ENCODE data around the gene DNA2. TPM values are rescaled to one million over a fixed set of nuclear protein-coding genes. Genes with fewer than 3 reads are reported as not detected.
"Not testable (repeated sequence)": the region's sequence is repeated elsewhere in the genome, so short reads cannot be mapped to it uniquely, and the experiment has no call there.

The DNA2 gene
- total RNA-seq, 2 experiments from 2014 or later, result 45.7 to 49.7 TPM

GRCh38 chr10:68462536-68462935 is 9.2 kb downstream of the DNA2 start:
- ChIA-PET POLR2A (no interaction called here), CTCF (no interaction called here)

- ChIA-PET CTCF (no interaction called here), POLR2A (no interaction called here)
Observed at GRCh38 chr10:68461032-68461431, 10.7 kb downstream of the DNA2 start.

- CTCF ChIA-PET, POLR2A ChIA-PET: not testable (repeated sequence)
Observed at GRCh38 chr10:68449698-68450097, 22.1 kb downstream of the DNA2 start.

DNA sequence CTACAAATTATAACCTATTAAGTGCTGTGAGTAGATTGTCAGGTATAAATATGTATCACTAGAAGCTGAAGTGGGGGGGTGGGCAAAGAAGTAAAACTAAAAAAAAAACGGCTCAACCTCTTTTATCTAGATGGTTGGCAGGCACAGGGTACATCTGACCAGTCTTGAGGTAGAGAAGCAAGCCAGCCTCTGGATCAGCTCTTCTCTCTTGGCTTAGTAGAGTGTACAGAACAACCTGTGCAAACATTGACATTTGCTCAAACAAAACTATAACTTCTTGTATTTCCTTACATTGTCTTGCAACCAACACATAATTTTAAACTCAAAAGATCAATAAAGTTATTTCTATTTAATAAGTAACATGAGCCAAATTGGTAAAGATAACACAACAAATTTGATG is 25.6 kb downstream of the DNA2 start:
- POLR2A ChIA-PET, result no interaction called here
- CTCF ChIA-PET, result no interaction called here

- CTCF ChIA-PET, result no interaction called here
Observed at GRCh38 chr10:68442971-68443370, 28.8 kb downstream of the DNA2 start.

DNA sequence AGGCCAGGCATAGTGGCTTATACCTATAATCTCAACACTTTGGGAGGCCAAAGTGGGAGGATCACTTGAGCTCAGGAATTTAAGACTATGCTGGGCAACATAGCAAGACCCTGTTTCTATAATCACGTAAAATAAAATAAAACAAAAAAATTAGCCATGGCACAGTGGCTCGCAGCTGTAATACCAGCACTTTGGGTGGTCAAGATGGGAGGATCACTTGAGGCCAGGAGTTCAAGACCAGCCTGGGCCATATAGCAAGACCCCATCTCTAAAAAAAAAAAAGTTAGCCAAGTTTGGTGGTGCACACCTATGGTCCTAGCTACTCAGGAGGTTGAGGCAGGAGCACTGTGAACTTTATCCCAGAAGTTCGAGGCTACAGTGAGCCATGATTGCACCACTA is 30.9 kb downstream of the DNA2 start:
- ChIA-PET POLR2A (interaction anchor here (0.5 kb wide), 1 partner anchor 30 kb away, joined by 5 read pairs; no protein-coding TSS in a partner anchor), CTCF (no interaction called here)

More at GRCh38 chr10:68442971-68443370, 28.8 kb downstream of the DNA2 start:
- POLR2A ChIA-PET, result no interaction called here

- POLR2A ChIA-PET, result no interaction called here
- CTCF ChIA-PET, result interaction anchor here (1.1 kb wide), 1 partner anchor 417 kb away, joined by 3 read pairs; no protein-coding TSS in a partner anchor
Observed at GRCh38 chr10:68435803-68436202, 36.0 kb downstream of the DNA2 start.

GRCh38 chr10:68434657-68435056 is 37.1 kb downstream of the DNA2 start:
- CTCF ChIA-PET, result interaction anchor here (1.1 kb wide), 1 partner anchor 418 kb away, joined by 3 read pairs; no protein-coding TSS in a partner anchor

GRCh38 chr10:68428396-68429104 is 43.2 kb downstream of the DNA2 start:
- POLR2A ChIA-PET, result interaction anchor here (0.7 kb wide), 1 partner anchor 96 kb away, joined by 7 read pairs; no protein-coding TSS in a partner anchor
- CTCF ChIA-PET, result no interaction called here

More at GRCh38 chr10:68434657-68435056, 37.1 kb downstream of the DNA2 start:
- POLR2A ChIA-PET, result no interaction called here

DNA sequence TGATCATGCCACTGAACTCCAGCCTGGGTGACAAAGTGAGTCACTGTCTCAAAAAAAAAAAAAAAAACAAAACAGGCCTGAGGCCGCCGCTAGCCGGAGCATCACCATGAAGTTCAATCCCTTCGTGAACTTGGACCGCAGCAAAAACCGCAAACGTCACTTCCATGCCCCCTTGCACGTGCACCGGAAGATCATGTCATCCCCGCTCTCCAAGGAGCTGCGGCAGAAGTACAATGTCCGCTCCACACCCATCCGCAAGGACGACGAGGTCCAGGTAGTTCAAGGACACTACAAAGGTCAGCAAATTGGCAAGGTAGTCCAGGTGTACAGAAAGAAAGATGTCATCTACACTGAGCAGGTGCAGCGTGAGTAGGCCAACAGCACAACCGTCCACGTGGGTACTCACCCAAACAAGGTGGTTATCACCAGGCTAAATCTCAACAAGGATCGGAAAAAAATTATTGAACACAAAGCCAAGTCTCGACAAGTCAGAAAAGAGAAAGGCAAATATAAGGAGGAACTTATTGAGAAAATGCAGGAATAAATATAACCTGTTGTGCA is 47.2 kb downstream of the DNA2 start:
- ChIA-PET CTCF (no interaction called here), POLR2A (no interaction called here)

DNA sequence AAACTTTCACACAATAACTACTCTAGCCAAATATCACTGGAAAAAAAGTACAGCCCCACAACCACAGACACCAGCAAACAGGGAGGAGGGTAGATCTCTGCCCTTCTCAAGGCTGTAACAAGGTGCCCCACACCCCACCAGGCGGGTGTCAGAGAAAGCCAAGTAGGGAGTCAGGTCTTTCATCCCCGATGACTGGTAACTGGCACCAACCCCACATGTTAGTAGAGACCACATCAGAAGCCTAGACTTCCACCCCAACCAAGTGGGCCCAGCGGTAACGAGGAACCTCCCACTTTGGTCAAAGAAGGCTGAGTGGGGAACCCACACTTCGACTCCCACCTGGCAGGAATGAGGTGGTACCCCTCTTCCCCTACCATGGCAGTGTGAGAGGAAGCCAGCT is 48.3 kb downstream of the DNA2 start:
- CTCF ChIA-PET, result no interaction called here
- POLR2A ChIA-PET, result interaction anchor here (1.0 kb wide), 1 partner anchor 16 kb away, joined by 4 read pairs; the partner anchor contains the start of gene RUFY2

DNA sequence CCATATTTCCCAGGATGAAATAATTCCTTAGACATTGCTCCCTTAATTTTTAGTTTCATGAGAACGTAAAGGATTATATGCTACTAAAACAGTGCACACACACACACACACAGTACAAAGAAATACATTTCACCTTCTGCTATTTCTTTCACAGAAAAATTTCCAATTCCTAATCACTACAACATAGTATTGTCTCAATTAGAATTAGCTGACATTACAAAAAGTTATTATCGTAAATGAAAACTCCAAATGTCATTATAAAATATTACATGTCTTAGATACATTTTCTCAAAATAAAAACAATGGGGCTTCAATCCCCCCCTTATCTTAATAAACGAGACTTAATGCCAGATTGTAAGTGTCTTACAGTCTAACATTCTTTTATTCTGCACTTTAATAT is 52.4 kb downstream of the DNA2 start:
- POLR2A ChIA-PET, result no interaction called here
- CTCF ChIA-PET, result no interaction called here

DNA sequence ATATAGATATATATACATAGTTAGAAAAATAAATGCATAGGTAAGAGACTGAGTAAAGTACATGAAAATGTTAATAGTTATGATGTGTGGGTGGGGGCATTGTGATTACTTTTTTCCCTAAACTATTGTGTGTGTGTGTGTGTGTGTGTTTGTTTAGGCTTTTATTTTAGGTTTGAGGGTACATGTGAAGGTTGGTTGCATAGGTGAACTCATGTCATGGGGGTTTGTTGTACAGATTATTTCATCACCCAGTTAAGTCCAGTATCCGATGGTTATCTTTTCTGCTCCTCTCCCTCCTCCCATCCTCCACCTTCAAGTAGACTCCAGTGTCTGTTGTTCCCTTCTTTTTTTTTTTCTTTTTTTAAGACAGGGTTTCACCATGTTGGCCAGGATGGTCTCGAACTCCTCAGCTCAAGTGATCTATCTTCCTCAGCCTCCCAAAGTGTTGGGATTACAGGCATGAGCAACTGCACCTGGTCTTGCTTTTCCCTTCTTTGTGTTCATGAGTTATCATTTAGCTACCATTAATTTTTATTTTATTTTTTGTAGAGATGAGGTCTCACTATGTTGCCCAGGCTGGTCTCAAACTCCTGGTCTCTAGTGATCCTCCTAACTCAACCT is 62.8 kb downstream of the DNA2 start:
- POLR2A ChIA-PET, result interaction anchor here (0.7 kb wide), 1 partner anchor 77 kb away, joined by 7 read pairs; no protein-coding TSS in a partner anchor
- CTCF ChIA-PET, result no interaction called here

GRCh38 chr10:68406815-68407548 is 64.8 kb downstream of the DNA2 start, which contains the start of gene RUFY2:
Gene RUFY2, minus strand, starts transcription at chr10:68407277. Its CDS starts 88 bp downstream, at chr10:68407189.
- POLR2A ChIA-PET, result interaction anchor here (0.7 to 1.5 kb wide), 2 partner anchors 16 to 75 kb away, joined by 3 to 4 read pairs; partner anchors contain the start of gene HNRNPH3
- CTCF ChIA-PET, result interaction anchor here (0.8 to 1.3 kb wide), 4 partner anchors 9 to 58 kb away, joined by 3 to 5 read pairs (median 3); no protein-coding TSS in a partner anchor

- ChIA-PET CTCF (interaction anchor here (0.9 to 1.3 kb wide), 3 partner anchors 8 to 33 kb away, joined by 3 to 5 read pairs (median 3); no protein-coding TSS in a partner anchor), POLR2A (interaction anchor here (0.7 to 1.5 kb wide), 2 partner anchors 17 to 75 kb away, joined by 3 to 4 read pairs; partner anchors contain the start of gene HNRNPH3)
Observed at GRCh38 chr10:68406111-68406814, 65.5 kb downstream of the DNA2 start.

DNA sequence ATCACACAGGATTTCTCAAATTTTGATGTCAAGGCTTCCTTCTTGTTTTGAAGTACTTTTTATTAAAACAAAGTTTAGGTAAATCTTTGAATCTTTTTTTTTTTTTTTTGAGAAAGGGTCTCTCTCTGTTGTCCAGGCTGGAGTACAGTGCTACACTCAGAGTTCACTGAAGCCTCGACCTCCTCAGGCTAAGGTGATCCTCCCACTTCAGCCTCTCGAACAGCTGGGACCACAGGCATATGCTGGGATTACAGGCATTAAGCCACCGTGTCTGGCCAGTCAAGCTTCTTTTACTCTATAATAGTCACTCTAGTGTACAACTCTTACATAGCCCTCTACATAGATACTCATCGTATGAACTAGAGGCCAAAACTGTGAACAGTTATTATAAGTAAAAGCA is 68.1 kb downstream of the DNA2 start:
- ChIA-PET POLR2A (no interaction called here), CTCF (interaction anchor here (1.0 to 1.2 kb wide), 2 partner anchors 13 to 56 kb away, joined by 3 read pairs; no protein-coding TSS in a partner anchor)

GRCh38 chr10:68402276-68402675 is 69.5 kb downstream of the DNA2 start:
- CTCF ChIA-PET, result interaction anchor here (0.6 to 0.8 kb wide), 3 partner anchors 9 to 546 kb away, joined by 3 to 4 read pairs (median 3); no protein-coding TSS in a partner anchor
- POLR2A ChIA-PET, result interaction anchor here (0.6 kb wide), 1 partner anchor 604 kb away, joined by 6 read pairs; no protein-coding TSS in a partner anchor

DNA sequence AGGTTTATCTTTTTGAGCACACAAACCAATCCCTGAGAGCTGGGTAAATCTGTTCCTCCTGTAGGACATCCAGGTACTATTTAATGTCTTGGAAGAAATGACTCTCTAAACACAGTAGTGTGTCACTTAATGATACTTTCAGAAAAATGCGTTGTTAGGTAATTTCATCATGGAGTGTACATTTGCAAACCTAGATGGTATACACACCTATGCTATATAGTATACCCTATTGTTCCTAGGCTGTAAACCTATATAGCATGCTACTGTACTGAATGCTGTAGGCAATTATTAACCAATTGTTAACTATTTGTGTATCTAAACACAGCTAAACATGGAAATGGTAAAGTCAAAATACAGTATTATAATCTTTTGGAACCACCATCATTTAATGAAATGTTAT is 74.8 kb downstream of the DNA2 start:
- ChIA-PET CTCF (no interaction called here), POLR2A (interaction anchor here (0.6 kb wide), 1 partner anchor 54 kb away, joined by 4 read pairs; no protein-coding TSS in a partner anchor)

GRCh38 chr10:68385740-68386139 is 86.0 kb downstream of the DNA2 start:
- ChIA-PET CTCF (interaction anchor here (1.6 kb wide), 1 partner anchor 38 kb away, joined by 3 read pairs; no protein-coding TSS in a partner anchor), POLR2A (no interaction called here)
